HG02759 (cell line): ENCODE measurements around the gene CCDC117.
A peak's percentile ranks its signal among the peaks of the same experiment; 100 is the strongest.
"Not testable (repeated sequence)": the region's sequence is repeated elsewhere in the genome, so short reads cannot be mapped to it uniquely, and the experiment has no call there.

ENCODE experiments used
- ATAC-seq: cut with Tn5 transposase; IDR thresholded peaks from one replicate; pipeline ENCODE4 v1.9.1; 2021; ENCODE audit warnings: mild to moderate bottlenecking, moderate library complexity; ENCODE audit not compliant: unreplicated experiment

The CCDC117 gene, protein sequence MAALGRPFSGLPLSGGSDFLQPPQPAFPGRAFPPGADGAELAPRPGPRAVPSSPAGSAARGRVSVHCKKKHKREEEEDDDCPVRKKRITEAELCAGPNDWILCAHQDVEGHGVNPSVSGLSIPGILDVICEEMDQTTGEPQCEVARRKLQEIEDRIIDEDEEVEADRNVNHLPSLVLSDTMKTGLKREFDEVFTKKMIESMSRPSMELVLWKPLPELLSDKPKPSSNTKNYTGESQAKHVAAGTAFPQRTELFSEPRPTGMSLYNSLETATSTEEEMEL

DNA sequence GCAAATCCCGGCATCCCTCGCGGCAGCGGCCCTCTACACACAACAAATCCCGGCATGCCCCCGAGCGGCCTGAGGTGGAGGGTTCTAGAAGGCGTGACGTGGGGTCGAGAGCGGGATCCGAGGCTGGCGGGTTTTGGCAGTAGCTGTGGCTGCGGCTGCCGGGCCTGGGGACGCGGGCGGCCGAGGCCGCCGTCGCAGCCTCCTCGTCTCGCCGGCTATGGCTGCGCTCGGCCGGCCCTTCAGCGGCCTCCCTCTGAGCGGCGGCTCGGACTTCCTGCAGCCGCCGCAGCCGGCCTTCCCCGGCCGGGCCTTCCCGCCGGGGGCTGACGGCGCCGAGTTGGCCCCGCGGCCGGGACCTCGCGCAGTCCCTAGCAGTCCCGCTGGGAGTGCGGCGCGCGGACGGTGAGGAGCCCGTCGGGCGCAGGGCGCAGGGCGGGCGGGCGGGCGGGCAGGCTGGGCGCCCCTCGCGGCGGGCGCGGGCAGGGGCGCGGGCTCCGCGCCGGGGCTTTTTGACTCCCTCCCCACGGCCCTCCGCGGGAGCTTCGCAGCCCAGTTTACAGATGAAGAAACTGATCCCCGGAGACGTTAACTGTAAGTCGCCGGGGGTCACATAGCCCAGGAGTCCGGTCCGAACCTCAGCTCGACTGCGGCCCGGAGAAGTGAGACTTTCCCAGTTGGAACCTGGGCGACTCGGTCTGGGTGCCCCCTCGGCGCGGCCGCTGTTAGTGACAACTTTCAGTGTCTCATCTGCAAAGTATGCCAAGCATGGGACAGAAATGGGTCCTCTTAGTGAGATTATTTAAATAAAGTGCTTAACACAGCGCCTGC lies at the start of gene CCDC117:
TSS of gene CCDC117 (plus strand) at position 63 of the 828 bp plus-strand sequence. CDS start at position 218, 155 bp downstream.
- peak; percentile 87 for ATAC-seq

GRCh38 chr22:28728002-28728401 lies 44.5 kb upstream of the CCDC117 start:
- ATAC-seq, result no peak

DNA sequence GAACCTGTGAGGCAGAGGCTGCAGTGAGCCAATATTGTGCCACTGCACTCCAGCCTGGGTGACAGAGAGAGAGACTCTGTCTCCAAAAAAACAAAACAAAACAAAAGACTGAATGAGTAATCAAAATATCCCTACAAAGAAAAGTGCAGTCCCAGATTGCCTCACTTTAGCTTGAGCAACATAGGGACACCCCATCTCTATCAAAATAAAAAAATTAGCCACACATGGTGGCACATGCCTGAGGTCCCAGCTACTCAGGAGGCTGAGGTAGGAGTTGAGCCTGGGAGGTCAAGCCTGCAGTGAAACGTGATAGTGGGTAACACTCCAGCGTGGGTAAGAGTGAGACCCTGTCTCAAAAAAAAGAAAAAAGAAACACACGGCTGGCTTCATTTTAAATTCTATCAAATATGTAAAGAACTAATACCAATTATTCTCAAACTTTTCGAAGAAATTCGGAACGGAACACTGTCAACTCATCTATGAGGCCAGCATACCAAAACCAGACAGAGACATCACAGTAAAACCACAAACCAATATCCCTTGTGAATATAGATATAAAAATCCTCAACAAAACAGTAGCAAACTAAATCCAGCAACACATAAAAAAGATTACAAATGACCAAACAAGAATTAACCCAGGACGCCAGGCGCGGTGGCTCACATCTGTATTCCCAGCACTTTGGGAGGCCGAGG lies 43.7 kb upstream of the CCDC117 start:
- ATAC-seq, result no peak

DNA sequence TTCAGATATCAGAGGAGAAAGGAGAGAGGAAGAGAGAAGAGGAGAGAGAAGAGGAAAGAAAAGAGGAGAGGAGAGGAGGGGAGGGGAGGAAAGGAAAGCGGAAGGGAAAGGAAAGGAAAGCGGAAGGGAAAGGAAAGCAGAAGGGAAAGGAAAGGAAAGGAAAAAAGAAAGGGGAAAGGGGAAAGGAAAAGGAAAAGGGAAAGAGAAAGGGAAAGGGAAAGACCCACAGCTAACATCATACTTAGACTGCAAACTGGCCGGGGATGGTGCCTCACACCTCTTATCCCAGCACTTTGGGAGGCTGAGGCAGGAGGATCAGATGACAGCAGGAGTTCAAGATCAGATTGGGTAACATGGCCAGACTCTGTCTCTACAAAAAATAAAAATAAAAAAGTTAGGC lies 42.3 kb upstream of the CCDC117 start:
- no peak for ATAC-seq

- ATAC-seq, result no peak
Observed at GRCh38 chr22:28734393-28734792, 38.1 kb upstream of the CCDC117 start.

- no peak for ATAC-seq
Observed at GRCh38 chr22:28736301-28737155, 36.0 kb upstream of the CCDC117 start.

- ATAC-seq, result no peak
Observed at GRCh38 chr22:28737701-28738100, 34.8 kb upstream of the CCDC117 start.

DNA sequence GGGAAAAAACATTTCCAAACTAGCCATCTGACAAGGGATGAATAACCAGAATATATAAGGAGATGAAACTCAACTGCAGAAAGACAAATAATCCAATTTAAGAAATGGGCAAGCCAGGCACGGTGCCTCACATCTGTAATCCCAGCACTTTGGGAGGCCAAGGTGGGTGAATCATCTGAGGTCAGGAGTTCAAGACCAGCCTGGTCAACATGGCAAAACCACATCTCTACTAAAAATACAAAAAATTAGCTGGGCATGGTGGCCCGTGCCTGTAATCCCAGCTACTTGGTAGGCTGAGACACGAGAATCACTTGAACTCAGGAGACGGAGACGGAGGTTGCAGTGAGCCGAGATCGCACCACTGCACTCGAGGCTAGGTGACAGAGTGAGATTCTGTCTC lies 33.6 kb upstream of the CCDC117 start:
- not testable (repeated sequence) for ATAC-seq

GRCh38 chr22:28741200-28741784 lies 31.2 kb upstream of the CCDC117 start:
- ATAC-seq, result no peak

- ATAC-seq, result peak; percentile 93
Observed at GRCh38 chr22:28741785-28742561, 30.5 kb upstream of the CCDC117 start, which contains the start of the genes CHEK2 and HSCB. TSS of gene CHEK2 (minus strand) at chr22:28741820. CDS start at chr22:28734721, 7,099 bp downstream. TSS of gene HSCB (plus strand) at chr22:28742039. CDS start at chr22:28742096, 57 bp downstream.

DNA sequence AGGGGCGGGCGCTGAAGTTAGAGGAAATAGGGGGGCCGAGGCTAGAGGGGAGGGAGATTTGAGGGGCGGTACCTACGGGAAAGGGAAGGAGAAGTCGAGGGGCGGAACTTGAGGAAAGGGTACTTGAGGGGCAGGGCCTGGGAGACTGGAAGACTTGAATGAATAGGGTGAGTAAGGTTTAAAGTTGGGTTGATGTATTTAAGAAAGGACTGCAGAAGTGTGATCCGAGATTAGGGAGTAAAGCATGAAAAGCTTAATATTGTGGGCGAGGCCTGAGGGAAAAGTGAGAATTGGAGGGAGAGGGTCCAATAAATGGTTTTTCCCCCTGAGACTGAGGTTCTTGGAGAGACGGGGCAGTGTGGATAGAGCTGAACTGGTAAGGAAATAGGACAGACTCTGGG lies 29.9 kb upstream of the CCDC117 start:
- ATAC-seq, result no peak

GRCh38 chr22:28743852-28744251 lies 28.6 kb upstream of the CCDC117 start:
- no peak for ATAC-seq

- no peak for ATAC-seq
Observed at GRCh38 chr22:28750471-28750881, 22.0 kb upstream of the CCDC117 start.

GRCh38 chr22:28754512-28754911 lies 18.0 kb upstream of the CCDC117 start:
- ATAC-seq, result not testable (repeated sequence)

DNA sequence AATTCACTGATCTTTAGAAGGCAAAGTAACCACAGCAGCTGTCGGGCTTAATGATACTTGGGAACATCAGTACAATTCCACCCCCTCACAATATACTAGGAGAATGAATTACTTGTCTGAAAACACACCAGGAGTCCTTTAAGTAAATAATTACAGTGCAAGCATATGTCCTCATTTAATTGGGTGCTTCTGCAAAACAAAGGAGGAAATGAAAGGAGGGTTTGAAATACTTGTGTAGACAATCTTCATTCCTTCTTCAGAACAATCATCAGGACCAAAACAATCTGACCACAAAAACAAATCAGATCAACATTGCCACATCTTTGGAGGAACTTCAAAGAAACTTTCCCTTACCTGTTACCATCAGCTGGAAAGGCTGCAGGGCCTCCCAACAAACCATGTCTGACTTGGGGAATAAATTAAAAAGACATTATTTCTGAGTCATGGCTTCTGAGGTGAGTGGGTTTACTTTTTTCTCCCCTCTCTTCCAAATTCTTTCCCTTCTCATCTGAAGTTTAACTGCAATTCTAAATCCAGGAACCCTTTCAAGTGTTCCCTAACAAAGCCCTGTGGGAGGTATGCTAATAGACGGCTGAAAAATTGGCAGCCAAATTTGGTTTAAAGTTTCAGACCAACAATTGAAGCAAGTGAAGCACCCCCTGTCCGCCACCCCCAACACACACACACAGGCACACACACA lies 12.5 kb upstream of the CCDC117 start:
- no peak for ATAC-seq

DNA sequence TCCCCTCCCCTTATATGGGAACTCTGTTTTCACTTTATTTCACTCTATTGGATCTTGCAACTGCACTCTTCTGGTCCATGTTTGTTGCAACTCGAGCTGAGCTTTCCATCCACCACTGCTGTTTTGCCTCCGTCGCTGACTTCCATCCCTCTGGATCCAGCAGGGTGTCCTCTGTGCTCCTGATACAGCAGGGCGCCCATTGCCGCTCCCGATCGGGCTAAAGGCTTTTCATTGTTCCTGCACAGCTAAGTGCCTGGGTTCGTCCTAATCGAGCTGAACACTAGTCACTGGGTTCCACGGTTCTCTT lies 11.1 kb upstream of the CCDC117 start:
- no peak for ATAC-seq

- ATAC-seq, result not testable (repeated sequence)
Observed at GRCh38 chr22:28762000-28762399, 10.5 kb upstream of the CCDC117 start.

- no peak for ATAC-seq
Observed at GRCh38 chr22:28766628-28767027, 5.9 kb upstream of the CCDC117 start.
